ENCODE results near the gene NTRK3.

DNA sequence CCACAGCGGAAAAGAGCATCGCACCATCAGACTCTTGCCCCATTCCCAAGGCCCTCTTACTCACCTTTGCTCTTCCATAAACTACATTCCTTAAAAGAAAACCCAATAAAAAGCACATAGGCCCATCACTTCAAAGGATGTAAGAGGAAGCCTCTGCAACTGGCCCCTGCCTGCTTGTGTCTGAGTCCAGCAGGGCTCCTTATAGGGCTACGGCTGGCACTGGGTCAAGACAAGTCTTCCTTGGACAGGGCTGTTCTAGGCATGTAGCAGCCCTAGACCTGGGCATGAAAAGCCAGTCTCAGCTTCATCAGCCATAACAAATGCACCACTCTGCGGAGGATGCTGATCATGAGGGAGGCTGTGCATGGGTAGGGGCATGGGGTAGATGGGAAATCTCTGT is 218.3 kb downstream of the NTRK3 start:
- TF ChIP-seq RARB (CRISPR knock-in tag; IDR thresholded peaks at IDR 0.05) (no peak), ARNTL (CRISPR knock-in tag; IDR thresholded peaks at IDR 0.05; ENCODE audit: borderline replicate concordance, low read depth) (no peak), BACH2 (CRISPR knock-in tag; IDR thresholded peaks at IDR 0.05; ENCODE audit: borderline replicate concordance) (no peak), ZFP3 (CRISPR knock-in tag; IDR thresholded peaks at IDR 0.05) (no peak), PPARA (CRISPR knock-in tag; IDR thresholded peaks at IDR 0.05; ENCODE audit: borderline replicate concordance) (no peak), CSRNP3 (CRISPR knock-in tag; IDR thresholded peaks at IDR 0.05) (no peak), ZFP30 (CRISPR knock-in tag; IDR thresholded peaks at IDR 0.05) (no peak), ZNF8 (CRISPR knock-in tag; IDR thresholded peaks at IDR 0.05) (no peak), ESRRG (CRISPR knock-in tag; IDR thresholded peaks at IDR 0.05) (no peak), TOX (CRISPR knock-in tag; IDR thresholded peaks at IDR 0.05; ENCODE audit: borderline replicate concordance) (no peak), ZNF565 (CRISPR knock-in tag; conservative IDR thresholded peaks at IDR 0.05; ENCODE audit: low read depth) (no peak), SNAI2 (CRISPR knock-in tag; IDR thresholded peaks at IDR 0.05) (no peak)
- TF ChIP-seq, protein P1, sequence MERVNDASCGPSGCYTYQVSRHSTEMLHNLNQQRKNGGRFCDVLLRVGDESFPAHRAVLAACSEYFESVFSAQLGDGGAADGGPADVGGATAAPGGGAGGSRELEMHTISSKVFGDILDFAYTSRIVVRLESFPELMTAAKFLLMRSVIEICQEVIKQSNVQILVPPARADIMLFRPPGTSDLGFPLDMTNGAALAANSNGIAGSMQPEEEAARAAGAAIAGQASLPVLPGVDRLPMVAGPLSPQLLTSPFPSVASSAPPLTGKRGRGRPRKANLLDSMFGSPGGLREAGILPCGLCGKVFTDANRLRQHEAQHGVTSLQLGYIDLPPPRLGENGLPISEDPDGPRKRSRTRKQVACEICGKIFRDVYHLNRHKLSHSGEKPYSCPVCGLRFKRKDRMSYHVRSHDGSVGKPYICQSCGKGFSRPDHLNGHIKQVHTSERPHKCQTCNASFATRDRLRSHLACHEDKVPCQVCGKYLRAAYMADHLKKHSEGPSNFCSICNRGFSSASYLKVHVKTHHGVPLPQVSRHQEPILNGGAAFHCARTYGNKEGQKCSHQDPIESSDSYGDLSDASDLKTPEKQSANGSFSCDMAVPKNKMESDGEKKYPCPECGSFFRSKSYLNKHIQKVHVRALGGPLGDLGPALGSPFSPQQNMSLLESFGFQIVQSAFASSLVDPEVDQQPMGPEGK (CRISPR knock-in tag; IDR thresholded peaks at IDR 0.05; ENCODE audit: borderline replicate concordance), result no peak
- TF ChIP-seq, protein P2, sequence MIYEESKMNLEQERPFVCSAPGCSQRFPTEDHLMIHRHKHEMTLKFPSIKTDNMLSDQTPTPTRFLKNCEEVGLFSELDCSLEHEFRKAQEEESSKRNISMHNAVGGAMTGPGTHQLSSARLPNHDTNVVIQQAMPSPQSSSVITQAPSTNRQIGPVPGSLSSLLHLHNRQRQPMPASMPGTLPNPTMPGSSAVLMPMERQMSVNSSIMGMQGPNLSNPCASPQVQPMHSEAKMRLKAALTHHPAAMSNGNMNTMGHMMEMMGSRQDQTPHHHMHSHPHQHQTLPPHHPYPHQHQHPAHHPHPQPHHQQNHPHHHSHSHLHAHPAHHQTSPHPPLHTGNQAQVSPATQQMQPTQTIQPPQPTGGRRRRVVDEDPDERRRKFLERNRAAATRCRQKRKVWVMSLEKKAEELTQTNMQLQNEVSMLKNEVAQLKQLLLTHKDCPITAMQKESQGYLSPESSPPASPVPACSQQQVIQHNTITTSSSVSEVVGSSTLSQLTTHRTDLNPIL (CRISPR knock-in tag; IDR thresholded peaks at IDR 0.05; ENCODE audit: low read depth), result no peak

Measured in SK-N-SH treated with all-trans-retinoic acid at 6 μM for 48 hours (cell line).